Mucosa of rectum (tissue), 2 donors: ENCODE measurements around the gene SOCS4.
"Not testable (repeated sequence)": the region's sequence is repeated elsewhere in the genome, so short reads cannot be mapped to it uniquely, and the experiment has no call there.

Source experiments
- H3K27ac ChIP-seq, 2 donors: one replicate each; pipeline ENCODE4 v1.7.0; 2013; ENCODE audit warnings: inconsistent platforms in 2 of 2, low read depth in 2 of 2, low read length in 2 of 2
- H3K27me3 ChIP-seq, 2 donors: one replicate each; pipeline ENCODE4 v1.7.0; 2013; ENCODE audit warnings: low read length in 2 of 2; ENCODE audit not compliant: control insufficient read depth in 2 of 2, insufficient read depth in 2 of 2
- H3K36me3 ChIP-seq, 2 donors: one replicate each; pipeline ENCODE4 v1.7.0; 2013; ENCODE audit warnings: low read length in 2 of 2; ENCODE audit not compliant: control insufficient read depth in 2 of 2, insufficient read depth in 2 of 2
- H3K4me1 ChIP-seq, 2 donors: one replicate each; pipeline ENCODE4 v1.7.0; 2013; ENCODE audit warnings: low read length in 2 of 2, mild to moderate bottlenecking in 1 of 2; ENCODE audit not compliant: control insufficient read depth in 2 of 2, insufficient read depth in 2 of 2
- H3K4me3 ChIP-seq, 2 donors: one replicate each; pipeline ENCODE4 v1.7.0; 2013; ENCODE audit warnings: low read length in 2 of 2
- H3K9ac ChIP-seq, 2 donors: one replicate each; pipeline ENCODE4 v1.7.0; 2013; ENCODE audit warnings: low read length in 2 of 2, low read depth in 1 of 2, mild to moderate bottlenecking in 1 of 2
- H3K9me3 ChIP-seq, 2 donors: one replicate each; pipeline ENCODE4 v1.7.0; 2013; ENCODE audit warnings: low read length in 2 of 2; ENCODE audit not compliant: control insufficient read depth in 2 of 2
- donor health status: healthy.
- donor health status: Normal muscosa, but diverticular disease.

SOCS4 gene

GRCh38 chr14:55026441-55026792, 619 bp upstream of the SOCS4 start:
- H3K27ac ChIP-seq: no peak overlapping the region
- H3K27me3 ChIP-seq: no peaks in the 10 kb centered on the region
- H3K9me3 ChIP-seq: no peaks in the 10 kb centered on the region
- H3K4me3 ChIP-seq: peak overlapping the region; percentile 75 to 97
- H3K4me1 ChIP-seq: peaks cover 8 to 17% of the 10 kb centered on the region in 2 donors
- no peaks in the 10 kb centered on the region for H3K36me3 ChIP-seq
- H3K9ac ChIP-seq: peak overlapping the region; percentile 67 to 88

DNA sequence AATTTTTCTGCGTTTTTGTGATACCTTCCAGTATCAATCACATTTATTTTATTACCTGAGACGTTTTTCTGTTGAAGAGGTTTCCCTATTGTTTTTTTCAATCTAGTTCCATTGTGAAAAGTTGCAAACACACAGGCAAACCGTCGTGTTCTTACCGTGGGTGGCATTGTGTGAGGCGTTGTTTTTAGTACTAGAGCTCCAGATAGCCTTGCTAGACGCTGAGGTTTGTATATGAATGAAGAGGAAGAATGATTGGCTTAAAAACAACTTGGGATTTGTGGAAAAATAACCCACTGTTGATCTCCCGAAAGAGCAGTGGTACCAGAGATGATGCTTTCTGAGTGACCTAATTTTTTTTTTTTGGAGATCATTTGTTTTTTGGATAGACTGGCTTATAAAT, 1.0 kb downstream of the SOCS4 start:
- Histone ChIP-seq H3K27me3 (no peaks in the 10 kb centered on the region), H3K36me3 (no peaks in the 10 kb centered on the region), H3K27ac (no peak overlapping the region), H3K4me1 (peaks cover 8 to 17% of the 10 kb centered on the region in 2 donors), H3K4me3 (peak overlapping the region; percentile 75 to 97), H3K9me3 (no peaks in the 10 kb centered on the region), H3K9ac (peak overlapping the region in 1 of 2 donors; percentile 67)

DNA sequence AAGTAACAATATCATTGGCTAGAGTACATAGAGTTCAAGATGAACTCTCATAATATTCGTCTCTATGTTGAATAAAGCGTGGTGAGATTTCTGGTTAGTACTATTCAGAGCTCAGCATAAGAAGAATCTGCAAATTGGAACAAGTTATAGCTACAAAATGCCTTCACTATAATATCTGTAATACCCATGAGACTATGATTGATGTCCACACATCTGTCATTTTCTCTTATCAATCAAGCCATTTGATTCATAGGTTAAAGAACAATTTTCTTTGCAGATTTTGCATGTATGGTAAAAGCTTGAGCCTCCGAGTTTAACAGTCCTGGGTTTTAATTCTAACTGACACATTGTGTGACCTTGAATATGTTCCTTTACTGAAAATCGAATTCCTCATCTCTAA, 1.4 kb downstream of the SOCS4 start:
- no peaks in the 10 kb centered on the region for H3K27me3 ChIP-seq
- H3K36me3 ChIP-seq: no peaks in the 10 kb centered on the region
- H3K27ac ChIP-seq: no peak overlapping the region
- no peaks in the 10 kb centered on the region for H3K9me3 ChIP-seq
- H3K9ac ChIP-seq: peak overlapping the region in 1 of 2 donors; percentile 67
- H3K4me3 ChIP-seq: peak overlapping the region; percentile 75 to 97
- peaks cover 8 to 17% of the 10 kb centered on the region in 2 donors for H3K4me1 ChIP-seq

- Histone ChIP-seq H3K4me1 (peaks cover 5 to 16% of the 10 kb centered on the region in 2 donors), H3K36me3 (peaks cover 3 to 7% of the 10 kb centered on the region in 2 donors), H3K27me3 (no peaks in the 10 kb centered on the region), H3K9ac (no peak overlapping the region), H3K4me3 (no peak overlapping the region), H3K9me3 (no peaks in the 10 kb centered on the region), H3K27ac (no peak overlapping the region)
Observed at GRCh38 chr14:55031190-55031589, 4.2 kb downstream of the SOCS4 start.

GRCh38 chr14:55037995-55038394, 11.0 kb downstream of the SOCS4 start:
- H3K9ac ChIP-seq, H3K4me1 ChIP-seq, H3K27ac ChIP-seq, H3K9me3 ChIP-seq, H3K4me3 ChIP-seq, H3K27me3 ChIP-seq: not testable (repeated sequence)
- peaks cover 5 to 14% of the 10 kb centered on the region in 2 donors for H3K36me3 ChIP-seq

DNA sequence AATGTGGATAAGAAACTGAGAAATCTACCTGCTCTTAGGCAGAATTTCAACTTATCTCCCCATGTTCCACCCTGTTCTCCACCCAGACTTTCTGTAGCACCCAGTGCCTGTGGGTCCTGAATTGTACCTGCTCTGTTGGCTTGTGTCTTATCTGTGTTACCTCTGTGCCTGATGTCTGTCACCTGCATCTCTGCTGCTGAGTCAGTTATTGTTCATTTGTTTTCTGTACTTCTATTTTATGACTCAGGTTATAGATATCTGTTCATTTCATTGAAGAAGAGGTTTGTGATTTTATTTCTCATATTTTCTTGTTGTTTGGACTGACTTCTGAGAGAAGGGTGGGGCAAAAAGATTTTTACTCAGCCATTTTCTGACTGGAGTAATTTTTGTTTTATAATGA, 11.7 kb downstream of the SOCS4 start:
- Histone ChIP-seq H3K4me3 (no peak overlapping the region), H3K27me3 (no peaks in the 10 kb centered on the region), H3K27ac (no peak overlapping the region), H3K4me1 (no peaks in the 10 kb centered on the region), H3K9me3 (no peaks in the 10 kb centered on the region), H3K9ac (no peak overlapping the region), H3K36me3 (peaks cover 10 to 21% of the 10 kb centered on the region in 2 donors)

GRCh38 chr14:55043528-55043927, 16.5 kb downstream of the SOCS4 start:
- Histone ChIP-seq H3K9ac (no peak overlapping the region), H3K27ac (no peak overlapping the region)

DNA sequence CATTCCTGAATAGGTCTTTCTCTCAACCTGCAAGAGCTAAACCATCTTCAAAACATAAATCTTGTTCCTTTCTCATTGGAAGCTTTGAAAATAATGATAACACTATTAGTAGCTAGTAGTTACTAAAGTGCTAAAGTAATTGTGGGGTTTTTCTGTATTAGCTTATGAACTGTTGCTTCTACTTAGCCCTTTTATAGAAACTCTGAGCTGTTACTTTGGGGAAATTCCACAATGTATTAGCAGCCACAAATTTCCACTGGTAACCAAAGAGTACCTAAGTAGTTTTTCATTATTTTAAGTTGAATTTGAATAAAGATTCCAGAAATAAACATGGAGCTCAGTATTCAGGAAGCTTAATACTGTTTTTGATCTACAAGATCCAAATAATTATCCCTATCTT, 18.1 kb downstream of the SOCS4 start:
- Histone ChIP-seq H3K27me3 (no peaks in the 10 kb centered on the region), H3K4me1 (no peaks in the 10 kb centered on the region), H3K9ac (no peak overlapping the region), H3K36me3 (peaks cover 11 to 12% of the 10 kb centered on the region in 2 donors), H3K4me3 (no peak overlapping the region), H3K27ac (no peak overlapping the region), H3K9me3 (no peaks in the 10 kb centered on the region)

More at GRCh38 chr14:55043528-55043927, 16.5 kb downstream of the SOCS4 start:
- Histone ChIP-seq H3K36me3 (peaks cover 12% of the 10 kb centered on the region in 2 donors), H3K27me3 (no peaks in the 10 kb centered on the region), H3K9me3 (no peaks in the 10 kb centered on the region), H3K4me3 (no peak overlapping the region), H3K4me1 (no peaks in the 10 kb centered on the region)

GRCh38 chr14:55047301-55048053, 20.4 kb downstream of the SOCS4 start:
- Histone ChIP-seq H3K27ac (no peak overlapping the region), H3K27me3 (no peaks in the 10 kb centered on the region), H3K9me3 (no peaks in the 10 kb centered on the region), H3K9ac (no peak overlapping the region), H3K36me3 (peaks cover 11 to 12% of the 10 kb centered on the region in 2 donors), H3K4me1 (peaks cover 5 to 9% of the 10 kb centered on the region in 2 donors), H3K4me3 (no peak overlapping the region)

- Histone ChIP-seq H3K9me3 (no peaks in the 10 kb centered on the region), H3K36me3 (peaks cover 1 to 2% of the 10 kb centered on the region in 2 donors), H3K4me1 (peaks cover 14 to 17% of the 10 kb centered on the region in 2 donors), H3K27ac (peak overlapping the region in 1 of 2 donors; percentile 15), H3K9ac (no peak overlapping the region), H3K4me3 (no peak overlapping the region), H3K27me3 (no peaks in the 10 kb centered on the region)
Observed at GRCh38 chr14:55048900-55049436, 21.9 kb downstream of the SOCS4 start.
